NCI-H1417 treated with DMSO at 0.1 percent for 48 hours (cell line): ENCODE data around the gene C2orf81.
A peak's percentile ranks its signal among the peaks of the same experiment; 100 is the strongest.
"Not testable (repeated sequence)": the region's sequence is repeated elsewhere in the genome, so short reads cannot be mapped to it uniquely, and the experiment has no call there.

Experiments
- DNase-seq: peaks from one replicate; lab custom pipeline; 2025; lab: John Stamatoyannopoulos, UW

Gene C2orf81

DNA sequence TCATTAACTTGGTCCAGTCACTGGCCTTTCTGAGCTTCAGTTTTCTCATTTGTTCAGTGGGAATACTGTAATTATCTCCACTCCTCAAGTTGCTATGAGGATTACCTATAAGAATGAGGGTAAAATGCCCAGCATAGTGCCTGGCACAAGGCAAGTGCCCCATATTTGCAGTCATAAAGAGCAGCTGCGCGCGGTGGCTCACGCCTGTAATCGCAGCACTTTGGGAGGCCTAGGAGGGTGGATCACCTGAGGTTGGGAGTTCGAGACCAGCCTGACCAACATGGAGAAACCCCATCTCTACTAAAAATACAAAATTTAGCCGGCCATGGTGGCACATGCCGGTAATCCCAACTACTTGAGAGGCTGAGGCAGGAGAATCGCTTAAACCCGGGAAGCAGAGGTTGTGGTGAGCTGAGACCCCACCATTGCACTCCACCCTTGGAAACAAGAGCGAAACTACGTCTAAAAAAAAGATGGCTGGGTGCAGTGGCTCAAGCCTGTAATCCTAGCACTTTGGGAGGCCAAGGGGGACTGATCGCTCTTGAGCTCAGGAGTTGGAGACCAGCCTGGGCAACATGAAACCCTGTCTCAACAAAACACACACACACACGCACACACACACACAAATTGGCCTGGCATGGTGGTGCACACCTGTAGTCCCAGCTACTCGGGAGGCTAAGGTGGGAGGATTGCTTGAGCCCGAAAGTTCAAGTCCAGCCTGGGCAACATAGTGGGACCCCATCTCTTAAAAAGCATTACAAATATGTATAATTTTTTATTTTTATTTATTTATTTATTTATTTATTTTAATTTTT lies 21.3 kb upstream of the C2orf81 start:
- DNase-seq: not testable (repeated sequence)

DNA sequence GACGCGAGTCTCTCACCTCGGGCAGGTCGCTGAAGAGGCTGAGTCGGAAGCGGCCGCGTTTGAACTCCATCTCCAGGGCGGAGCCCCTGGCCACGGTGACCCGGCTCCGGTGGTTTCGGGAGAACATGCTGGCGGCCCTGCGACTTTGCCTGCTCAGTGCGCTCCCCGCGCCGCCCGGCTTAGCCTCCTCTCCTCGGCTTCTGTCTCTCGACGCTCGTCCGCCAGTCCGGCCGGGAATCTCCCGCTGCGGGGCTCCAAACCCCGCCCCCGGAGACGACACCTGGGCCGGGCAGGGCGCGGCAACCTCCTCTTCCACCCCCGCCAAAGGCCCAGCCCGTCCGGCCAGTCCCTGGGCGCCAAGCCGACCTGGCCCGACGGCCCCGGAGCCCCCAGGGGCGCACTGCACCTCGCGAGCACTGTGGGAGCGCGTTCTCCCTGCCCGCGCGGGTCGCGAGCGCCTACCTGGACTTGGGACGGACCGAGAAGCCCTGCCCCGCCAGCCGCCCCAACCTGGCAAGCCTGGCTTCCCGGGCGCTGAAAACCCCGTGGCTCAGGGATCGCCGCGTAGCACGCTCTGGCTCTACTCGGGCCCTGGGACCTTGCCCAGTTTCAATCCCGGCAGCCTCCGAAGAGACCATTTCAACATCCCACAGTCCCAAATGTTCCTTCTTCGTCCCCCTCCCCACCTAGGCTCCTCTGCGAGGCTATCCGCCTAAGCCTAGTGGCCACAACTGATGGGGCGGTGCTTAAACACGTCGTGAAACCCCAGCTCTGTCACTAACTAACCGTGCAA lies 20.5 kb upstream of the C2orf81 start, which contains the start of gene RTKN:
Gene RTKN, minus strand, starts transcription at position 248 of the 793 bp plus-strand sequence. Its CDS starts 121 bp downstream, at position 127.
- no peak for DNase-seq

DNA sequence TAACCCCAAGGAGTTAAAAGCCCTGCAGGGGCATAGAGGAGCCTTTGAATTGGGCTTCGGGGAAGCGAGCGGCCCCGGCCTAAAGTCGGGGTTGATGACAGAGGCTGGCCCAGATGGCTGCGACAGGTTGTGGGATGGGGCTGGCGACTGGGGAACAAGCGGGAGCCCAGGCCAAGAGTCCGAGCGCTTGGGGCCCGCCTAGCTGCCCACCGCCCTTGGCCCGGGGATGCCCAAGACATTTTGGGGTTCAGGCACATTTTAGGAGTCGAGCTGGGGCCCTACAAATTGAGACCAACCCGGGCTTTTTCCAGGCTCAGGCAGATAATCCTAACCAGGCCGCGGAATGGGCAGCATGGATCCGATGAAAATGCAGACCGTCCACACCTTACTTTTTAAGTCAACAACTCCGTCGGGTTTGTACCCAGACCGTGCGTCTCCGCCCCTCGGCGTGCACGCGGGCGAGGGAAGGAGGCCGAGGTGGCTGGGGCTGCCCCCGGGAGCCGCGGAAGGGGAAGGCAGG lies 19.8 kb upstream of the C2orf81 start:
- DNase-seq: no peak

DNA sequence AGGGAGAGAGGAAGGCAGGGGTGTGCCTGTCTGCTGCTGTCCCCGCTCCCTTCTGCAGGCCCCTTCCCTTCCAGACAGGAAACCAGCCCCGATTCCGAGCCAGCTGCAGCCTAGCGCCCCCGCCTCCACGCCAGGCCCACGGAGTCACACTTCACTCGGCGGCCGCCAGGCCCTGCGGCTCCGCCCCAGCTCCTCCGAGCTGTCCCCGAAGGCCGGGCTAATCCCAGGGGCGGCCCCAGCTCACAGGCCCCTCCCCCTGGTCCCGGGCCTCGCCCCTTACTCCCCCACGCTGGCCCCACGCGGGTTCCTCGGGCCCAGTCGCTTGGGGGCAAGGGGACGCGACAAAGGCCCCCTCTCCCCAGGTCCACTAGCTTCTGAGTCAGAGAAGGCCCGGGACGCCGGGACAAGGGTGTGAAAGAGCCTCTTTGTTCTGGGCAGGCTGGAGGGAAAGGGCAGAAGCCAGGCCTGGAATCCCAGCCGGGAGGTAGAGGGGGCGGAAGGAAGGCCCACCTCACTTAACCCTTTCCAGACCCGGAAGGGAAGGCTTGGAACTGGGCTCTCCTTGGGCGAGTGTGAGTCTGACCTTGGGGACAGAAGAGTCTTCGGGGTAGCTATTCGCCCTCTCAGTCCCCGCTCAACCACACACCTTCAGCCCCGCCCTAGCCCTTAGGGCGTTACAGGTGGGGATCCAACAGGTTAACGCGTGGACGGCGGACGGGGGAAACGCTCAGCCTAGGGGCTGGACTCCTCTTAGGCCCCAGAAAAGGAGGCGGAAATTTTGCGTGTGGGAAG lies 19.2 kb upstream of the C2orf81 start:
- DNase-seq: peak; percentile 47

DNA sequence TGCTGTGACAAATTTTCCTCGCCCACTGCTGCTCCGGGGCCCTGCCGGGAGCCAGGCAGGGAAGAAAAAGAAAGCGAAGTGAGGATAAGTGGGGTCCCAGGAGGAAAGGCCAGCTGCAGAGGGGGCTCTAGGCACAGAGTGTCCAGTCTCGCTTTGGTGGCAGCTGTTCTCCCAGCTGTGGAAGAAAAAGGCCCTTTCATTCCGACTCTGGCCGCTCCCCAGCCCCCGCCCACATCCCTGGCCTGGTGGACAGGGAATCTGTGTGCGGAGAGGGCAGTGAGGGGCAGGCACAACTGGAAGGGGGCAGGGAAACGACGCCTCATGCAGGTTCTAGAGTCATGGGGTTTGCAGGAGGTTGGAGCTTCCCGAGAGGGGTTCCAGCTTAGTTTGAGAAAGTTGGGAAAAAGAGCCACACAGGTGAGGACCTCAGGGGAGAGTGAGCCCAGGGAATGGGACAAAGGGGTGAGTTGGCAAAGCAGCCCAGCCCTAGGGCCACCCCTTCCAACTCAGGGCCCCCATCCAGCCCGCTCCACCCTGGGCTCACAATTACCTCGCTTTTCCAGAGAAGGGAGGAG lies 18.5 kb upstream of the C2orf81 start:
- no peak for DNase-seq

DNA sequence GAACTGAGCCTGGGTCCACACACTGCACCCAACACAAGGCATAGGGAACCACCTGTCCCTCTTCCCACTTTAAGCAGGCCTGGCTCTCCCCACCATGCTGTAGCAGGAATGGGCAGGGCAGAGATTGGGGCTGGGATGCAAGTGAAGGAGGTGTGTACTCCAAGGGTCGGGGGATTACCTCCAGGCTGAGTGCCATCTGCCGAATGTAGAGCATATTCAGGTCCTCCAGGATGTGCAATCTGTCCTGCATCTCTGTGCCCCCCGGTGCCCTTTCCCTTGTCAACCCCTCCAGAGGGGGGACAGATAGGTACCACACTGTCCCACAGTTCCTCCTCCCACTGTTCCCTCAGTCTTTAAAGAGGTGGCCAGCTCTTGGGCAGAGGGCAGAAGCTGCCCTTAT lies 18.0 kb upstream of the C2orf81 start:
- DNase-seq: no peak

DNA sequence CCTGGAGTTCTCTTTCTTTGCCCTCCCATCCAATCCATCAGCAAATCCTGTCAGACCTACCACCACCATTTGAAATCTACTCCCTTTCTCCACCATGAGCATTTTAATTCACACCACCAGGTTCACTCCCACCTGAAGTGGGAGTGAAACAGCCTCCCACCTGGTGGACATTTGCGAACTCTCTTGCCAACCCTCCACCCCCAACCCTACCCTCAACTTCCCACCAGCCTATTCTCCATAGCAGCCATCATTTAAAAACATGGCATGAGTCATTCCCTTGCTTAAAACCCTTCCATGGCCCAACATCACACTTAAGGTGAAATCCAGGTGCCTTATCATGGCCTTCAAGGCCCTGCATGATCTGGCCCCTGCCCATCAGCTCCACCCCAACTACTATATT lies 16.8 kb upstream of the C2orf81 start:
- DNase-seq: no peak

DNA sequence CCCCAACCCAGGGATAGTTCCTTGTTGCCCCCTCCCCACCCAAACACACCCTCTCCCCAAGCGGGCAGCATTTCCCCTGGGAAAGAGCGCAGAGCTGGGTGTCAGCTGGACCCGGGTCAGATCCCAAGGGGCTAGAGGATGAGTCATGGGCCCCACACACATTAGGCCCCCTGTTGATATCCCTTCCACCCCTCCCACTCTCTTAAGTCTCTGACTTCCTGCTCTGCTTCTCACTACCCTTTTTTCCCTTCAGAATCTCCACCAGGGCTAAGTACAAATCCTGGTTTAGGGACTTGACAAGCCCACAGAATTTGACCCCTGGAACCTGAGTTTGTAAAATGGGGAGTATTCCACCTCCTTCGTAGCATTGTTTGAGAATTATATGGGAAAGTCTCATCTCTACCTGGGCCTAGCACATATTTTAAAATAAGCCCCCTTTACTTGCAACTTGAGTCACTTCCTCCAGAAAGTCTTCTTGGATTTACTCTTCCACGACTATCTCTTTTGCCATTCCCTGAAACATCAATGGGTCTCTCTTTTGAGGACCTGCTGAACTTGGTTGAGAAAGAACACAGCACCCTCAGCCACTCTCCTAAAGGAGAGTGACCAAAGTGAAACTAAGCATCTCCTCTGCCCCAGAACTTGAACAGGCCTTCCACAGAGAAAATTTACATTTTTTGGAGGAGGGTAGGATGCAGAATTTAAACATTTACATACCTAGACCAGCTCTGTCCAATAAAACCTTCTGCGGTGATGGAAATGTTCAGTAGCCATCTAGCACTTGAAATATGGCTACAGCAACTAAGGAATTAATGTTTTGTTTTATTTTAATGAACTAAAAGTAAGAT lies 15.7 kb upstream of the C2orf81 start:
- DNase-seq: no peak

DNA sequence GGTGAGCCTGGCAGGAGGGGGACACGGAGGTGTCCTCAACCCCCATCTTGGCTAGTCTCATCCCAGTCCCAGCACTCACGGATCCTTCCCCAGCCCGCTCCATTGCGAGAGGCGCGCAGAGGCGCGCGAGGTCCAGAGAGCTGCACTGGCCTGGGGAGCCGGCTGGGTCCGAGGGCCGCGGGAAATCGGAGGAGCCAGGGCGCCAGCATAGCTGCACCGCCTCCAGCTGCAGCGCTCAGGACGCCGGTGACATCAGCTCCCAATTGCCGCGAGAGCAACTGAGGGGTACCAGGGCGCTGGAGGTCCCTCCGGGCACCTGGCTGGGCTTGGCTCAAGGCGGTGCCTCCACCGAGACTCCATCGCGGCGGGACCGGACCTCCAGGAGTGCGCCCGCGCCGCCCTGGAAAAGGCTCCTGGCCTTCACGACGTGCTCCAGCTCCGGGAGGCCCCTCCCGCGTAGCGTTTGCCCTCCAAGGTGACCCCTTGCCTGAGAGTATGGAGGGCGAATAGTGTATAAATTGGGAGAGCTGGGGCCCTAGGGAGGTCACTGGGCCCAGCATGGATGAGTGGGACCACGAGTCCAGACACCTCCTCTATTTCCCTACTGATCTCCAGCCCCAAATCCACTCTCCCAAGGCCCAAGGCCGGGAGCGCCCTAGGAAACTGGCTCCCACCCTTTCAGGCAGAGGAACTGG lies 14.8 kb upstream of the C2orf81 start:
- DNase-seq: no peak

DNA sequence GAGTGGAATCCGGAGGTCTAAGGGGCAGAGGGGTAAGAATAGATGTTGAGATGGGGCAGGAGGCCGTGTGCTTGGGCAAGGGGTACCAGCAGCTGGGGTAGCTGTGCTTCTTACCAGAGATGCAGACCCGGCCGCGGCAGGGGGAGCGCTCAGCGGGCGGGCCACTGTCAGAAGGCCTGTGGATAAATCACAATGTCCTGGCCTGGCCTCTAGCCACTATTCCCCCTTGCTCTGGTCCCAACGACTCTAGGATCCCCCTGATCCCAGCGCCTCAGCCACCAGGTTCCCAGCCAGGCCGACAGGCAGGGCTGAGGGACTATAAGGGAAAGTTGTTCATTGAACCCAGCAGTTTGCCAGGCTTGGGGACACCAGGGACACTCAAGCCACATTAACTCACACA lies 9.1 kb upstream of the C2orf81 start:
- DNase-seq: no peak

DNA sequence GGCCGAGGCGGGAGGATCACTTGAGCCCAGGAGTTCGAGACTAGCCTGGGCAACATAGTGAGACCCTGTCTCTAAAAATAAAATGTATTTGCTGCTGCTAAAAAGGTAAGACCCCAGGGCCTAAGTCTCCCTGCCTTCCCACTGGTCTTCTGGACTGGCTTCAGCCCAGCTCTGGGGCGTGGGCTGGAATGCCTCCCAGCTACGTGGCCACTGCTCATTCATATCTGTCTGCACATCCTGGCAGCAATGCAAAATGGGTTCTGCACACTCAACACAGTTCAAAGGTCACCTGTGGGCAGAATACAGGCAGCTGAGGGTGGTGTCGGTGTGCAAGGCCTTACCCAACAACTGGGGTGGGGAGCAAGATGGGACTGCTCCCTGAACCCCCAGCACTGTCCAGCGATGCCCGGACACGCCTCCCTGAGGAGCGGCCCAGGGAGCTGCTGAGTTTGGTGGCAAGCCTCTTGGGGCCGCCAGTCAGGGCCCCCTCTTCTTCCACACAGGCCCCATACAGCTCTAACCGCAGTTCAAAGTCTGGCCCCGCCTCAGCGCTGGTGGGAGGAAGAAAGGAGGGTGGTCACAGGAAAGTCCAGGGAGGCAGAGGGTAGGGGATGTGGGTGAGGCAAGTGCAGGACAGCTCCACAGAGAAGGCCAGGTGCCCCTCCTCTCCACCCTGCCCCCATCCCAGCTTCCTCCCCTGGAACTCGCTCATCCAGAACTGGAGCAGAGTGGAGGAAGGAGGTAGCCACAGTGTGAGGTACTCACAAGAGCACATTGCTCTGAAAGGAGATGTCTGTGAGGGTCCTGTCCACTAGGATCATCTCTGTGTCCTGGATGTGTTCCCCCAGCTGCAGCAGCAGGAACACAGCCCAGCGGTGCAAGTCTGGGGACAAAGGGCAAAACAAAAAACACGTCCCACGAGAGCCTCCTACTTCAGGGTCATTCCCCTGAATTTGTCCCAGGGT lies 8.3 kb upstream of the C2orf81 start:
- no peak for DNase-seq

DNA sequence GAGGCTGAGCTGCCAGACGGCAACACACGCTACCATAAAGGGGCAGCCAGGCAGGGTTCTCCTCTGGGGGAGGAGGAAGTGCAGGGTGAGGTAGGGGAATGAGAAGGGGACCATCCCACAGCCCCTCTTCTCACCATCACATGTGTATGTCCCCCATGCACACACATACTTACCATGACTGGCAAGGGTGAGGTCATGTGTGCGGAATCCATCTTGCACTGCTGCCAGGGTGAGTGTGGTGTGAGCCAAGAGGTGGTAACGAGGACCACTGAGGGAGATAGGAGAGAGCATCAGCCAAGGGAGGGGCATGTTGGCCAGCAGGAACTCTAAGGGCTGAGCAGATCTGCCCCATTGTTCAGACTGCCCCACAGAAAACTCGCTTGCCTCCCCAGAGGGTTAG lies 7.3 kb upstream of the C2orf81 start:
- DNase-seq: no peak

DNA sequence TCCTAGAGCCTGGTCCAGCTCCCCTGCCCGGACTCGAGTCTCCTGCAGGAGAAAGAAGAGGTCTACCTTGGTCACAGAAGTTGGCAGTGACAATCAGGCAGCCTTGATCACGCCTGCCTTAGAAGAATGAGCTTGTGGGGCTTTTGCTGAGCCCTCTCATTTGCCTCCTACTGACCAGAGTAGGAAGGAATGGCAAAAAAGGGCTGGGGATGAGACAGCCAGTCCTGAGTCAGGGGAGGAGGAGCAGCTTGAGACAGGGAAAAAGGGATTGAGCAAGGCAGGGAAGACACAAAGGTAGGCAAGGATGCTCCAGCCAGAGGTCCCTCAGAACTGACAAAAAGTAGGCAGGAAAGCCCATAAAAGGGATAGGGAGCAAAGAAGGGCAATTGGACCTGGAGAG lies 6.1 kb upstream of the C2orf81 start:
- no peak for DNase-seq

DNA sequence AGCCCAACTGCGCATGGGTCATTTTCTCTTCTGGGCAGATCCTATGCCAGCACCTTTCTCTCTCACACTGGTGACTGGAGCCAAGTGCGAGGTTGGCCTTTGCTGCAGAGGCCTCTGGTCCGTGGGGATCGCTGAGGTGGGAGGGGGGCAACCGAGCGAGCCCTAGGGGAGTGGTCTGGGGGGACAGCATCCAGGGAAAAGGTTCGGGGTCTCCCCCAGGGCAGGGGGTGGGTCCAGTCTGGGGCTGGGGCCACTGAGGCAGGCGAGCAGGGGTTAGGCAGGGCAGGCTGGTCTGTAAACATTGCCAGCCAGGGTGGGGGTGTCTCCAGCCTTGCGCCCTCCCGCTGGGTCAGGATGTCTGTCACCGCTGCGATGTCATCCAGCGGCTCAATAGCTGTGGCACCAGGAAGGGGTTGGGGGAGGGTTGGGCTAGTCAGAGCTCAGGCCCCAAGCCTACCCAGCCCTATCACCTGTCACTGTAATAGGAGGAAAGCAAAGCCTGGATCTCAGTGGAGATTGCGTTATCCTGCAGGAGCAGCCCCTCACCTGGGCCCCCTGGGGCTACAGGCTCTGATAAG lies 4.9 kb upstream of the C2orf81 start:
- no peak for DNase-seq

DNA sequence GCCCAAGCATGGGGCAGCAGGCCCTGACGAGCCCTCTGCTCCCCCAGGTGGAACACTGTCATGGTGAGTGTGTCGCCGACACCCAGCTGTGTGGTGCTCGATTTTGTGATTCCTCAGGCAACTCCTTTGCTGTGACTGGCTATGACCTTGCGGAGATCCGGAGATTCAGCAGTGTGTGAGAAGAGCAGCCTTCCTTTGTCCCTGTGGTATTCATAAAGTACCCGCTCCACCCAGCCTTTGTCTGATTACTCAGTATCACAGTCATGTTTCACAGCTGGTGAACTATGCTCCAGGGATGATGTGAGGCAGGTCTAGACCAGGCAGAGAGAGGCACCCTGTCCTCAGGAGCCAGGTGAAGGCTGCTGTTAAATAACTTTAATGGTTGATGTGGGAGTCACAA lies 4.1 kb upstream of the C2orf81 start:
- DNase-seq: no peak

DNA sequence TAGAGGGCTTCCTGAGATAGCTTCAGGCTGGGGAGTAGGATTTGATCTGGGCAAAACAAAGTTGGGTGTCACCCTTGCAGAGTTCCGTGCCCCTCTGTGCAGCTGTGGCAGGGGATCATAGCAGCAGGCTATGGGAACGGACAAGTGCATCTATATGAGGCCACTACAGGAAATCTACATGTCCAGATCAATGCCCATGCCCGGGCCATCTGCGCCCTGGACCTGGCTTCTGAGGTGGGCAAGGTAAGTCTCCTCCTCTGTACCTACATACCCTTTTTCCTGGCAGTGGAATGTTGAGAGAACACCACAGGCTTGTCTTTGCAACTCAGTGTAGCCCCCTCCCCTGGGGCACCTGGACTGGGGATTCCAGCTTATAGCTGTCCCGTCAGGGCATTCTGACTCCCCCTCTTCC lies 3.6 kb upstream of the C2orf81 start:
- no peak for DNase-seq

DNA sequence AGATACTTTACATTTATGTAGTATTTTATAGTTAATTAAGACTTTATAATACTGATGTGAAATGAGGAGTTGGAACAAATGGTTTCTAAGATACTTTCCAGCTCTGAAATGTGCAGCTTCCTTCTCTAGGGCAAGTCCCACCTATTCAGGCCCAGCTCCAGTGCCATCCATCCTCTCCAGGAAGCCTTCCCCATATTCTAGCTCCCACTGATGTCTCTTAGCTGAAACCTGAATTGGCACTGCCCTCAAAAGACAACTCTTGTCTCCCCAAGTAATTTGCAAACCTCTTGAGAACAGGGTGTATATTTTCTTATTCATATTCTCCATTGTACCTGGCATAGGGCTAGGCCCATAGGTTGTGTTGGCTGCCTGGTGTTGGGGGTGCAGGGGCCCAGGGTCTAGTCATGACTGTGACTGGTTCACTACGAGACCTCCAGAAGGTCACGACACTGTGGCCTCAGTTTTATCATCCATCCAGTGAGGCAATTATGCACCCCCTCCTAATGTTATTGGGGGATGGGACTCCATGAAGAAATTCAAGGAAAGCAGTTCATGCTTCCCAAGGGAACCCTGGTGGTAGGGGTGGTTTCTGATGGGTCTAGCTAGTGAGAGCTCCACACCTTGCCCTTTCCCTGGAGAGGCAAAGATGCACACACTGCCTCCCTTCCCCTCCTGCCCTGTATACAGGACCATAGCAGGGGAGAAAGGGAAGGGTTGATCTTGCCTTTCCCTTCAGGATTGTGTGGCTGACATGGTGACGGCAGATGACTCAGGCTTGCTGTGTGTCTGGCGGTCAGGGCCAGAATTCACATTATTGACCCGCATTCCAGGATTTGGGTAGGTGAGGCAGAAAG lies 2.9 kb upstream of the C2orf81 start:
- no peak for DNase-seq
